Measurements from ENCODE around the gene CHRNA9. TPM values are rescaled to one million over a fixed set of nuclear protein-coding genes. Genes with fewer than 3 reads are reported as not detected.
A peak's percentile ranks its signal among the peaks of the same experiment; 100 is the strongest.

CHRNA9 gene
- total RNA-seq, 1 experiment from 2014 or later: 2.0 TPM

DNA sequence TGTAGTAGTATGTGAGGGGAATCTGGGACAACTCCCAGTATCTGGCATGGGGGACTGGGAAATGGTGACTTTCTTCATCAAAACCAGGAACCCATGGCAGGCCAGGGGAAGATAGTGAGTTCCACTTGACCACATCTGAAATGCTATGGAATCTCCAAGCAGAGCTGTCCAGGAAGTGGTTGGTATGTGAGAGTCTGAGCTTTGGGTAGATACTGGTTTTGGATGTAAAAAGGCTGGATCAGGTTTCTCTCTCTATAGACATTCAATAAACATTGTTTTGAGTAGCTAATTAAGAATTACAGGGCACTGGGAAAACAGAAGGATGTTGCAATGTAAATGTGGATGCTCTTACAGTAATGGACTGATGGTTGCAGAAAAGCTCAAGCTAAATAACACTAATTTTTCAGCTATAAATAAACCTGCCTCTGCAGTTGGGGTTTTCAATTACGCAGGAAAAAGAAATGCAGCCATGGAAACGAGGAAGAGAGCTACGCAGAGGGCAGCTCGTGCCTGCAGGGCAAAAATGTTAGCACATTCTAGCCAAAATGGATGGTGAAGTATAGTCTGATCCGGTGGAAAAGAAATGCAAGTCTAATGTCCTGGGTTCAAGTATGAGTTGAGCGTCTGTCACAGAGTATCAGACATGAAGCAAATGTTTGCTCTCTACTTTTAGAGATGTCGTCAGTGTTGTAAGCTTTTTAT lies 13.4 kb upstream of the CHRNA9 start:
- Mint-ChIP-seq H3K27me3 (ENCODE audit: insufficient read depth, unreplicated experiment) (no peaks in the 10 kb centered on the region), H3K27ac (ENCODE audit: low read depth, unreplicated experiment) (peak overlapping the region; percentile 52), H3K4me1 (ENCODE audit: insufficient read depth, unreplicated experiment) (peaks cover 36% of the 10 kb centered on the region), H3K9me3 (ENCODE audit: unreplicated experiment) (no peaks in the 10 kb centered on the region), H3K4me3 (ENCODE audit: unreplicated experiment) (no peak overlapping the region), H3K36me3 (ENCODE audit: insufficient read depth, unreplicated experiment) (peaks cover 7% of the 10 kb centered on the region)
- ChIA-PET CTCF (interaction anchor here (0.6 to 3.0 kb wide), 8 partner anchors 10 to 373 kb away, joined by 3 to 12 read pairs (median 4); partner anchors contain the start of gene CHRNA9), POLR2A (no interaction called here)
- TF ChIP-seq, protein P1, sequence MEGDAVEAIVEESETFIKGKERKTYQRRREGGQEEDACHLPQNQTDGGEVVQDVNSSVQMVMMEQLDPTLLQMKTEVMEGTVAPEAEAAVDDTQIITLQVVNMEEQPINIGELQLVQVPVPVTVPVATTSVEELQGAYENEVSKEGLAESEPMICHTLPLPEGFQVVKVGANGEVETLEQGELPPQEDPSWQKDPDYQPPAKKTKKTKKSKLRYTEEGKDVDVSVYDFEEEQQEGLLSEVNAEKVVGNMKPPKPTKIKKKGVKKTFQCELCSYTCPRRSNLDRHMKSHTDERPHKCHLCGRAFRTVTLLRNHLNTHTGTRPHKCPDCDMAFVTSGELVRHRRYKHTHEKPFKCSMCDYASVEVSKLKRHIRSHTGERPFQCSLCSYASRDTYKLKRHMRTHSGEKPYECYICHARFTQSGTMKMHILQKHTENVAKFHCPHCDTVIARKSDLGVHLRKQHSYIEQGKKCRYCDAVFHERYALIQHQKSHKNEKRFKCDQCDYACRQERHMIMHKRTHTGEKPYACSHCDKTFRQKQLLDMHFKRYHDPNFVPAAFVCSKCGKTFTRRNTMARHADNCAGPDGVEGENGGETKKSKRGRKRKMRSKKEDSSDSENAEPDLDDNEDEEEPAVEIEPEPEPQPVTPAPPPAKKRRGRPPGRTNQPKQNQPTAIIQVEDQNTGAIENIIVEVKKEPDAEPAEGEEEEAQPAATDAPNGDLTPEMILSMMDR (IDR thresholded peaks at IDR 0.05; ENCODE audit: unreplicated experiment): no peak
- intact Hi-C loops (cut with micrococcal nuclease): loop anchor here (10.0 kb wide), 1 partner anchor 627 kb away; the partner anchor contains the start of gene UBE2K
- BruUV-seq (replicated peaks): no TSS peak
- peak; percentile 69 for DNase-seq (ENCODE audit: unreplicated experiment)

DNA sequence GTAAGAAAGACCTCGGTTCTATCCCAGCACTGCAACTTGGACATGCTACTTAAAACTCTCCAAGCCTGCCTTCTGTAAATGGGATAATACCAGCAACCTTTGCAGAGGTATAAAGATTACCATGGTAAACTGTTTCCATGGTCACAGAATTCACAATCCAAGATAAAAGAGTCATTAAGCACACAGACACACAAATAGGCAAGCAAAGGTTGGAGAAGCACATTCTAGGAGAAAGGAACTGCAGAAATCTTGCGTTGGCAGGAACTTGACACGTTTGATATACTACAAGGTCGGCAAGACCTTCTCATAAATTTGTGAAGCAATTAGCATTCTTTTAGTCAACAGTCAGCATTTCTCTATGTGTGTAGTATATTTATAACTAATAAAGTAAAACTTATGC lies 12.3 kb upstream of the CHRNA9 start:
- DNase-seq (ENCODE audit: unreplicated experiment): no peak
- Mint-ChIP-seq H3K9me3 (ENCODE audit: unreplicated experiment) (no peaks in the 10 kb centered on the region), H3K4me3 (ENCODE audit: unreplicated experiment) (no peak overlapping the region), H3K4me1 (ENCODE audit: insufficient read depth, unreplicated experiment) (peaks cover 27% of the 10 kb centered on the region), H3K27me3 (ENCODE audit: insufficient read depth, unreplicated experiment) (no peaks in the 10 kb centered on the region), H3K27ac (ENCODE audit: low read depth, unreplicated experiment) (no peak overlapping the region), H3K36me3 (ENCODE audit: insufficient read depth, unreplicated experiment) (no peaks in the 10 kb centered on the region)
- BruUV-seq (replicated peaks): no TSS peak
- ChIA-PET CTCF (interaction anchor here (1.8 to 3.0 kb wide), 2 partner anchors 11 to 13 kb away, joined by 12 read pairs; no protein-coding TSS in a partner anchor), POLR2A (no interaction called here)
- intact Hi-C loops (cut with micrococcal nuclease): loop anchor here (10.0 kb wide), 1 partner anchor 628 kb away; the partner anchor contains the start of gene UBE2K
- TF ChIP-seq, protein P1 (IDR thresholded peaks at IDR 0.05; ENCODE audit: unreplicated experiment): no peak

DNA sequence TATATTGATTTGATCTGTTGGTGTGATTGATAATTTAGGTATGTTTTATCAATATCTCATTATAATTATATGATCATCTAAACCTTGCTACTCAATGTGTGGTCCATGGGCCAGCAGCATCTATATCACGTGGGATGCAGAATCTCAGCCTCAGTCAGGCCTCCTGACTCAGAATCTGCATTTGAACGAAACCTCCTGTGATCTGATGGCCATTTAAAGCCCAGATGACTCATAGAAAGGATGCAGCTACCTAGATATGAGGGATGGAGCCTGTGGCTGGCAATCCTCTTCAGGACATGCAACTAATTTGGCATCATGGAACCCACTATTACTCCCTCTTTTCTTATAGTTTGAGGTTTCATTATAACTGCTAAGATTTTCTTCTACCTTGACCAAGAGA lies 11.3 kb upstream of the CHRNA9 start:
- ChIA-PET POLR2A (no interaction called here), CTCF (interaction anchor here (0.8 to 4.5 kb wide), 4 partner anchors 162 to 394 kb away, joined by 3 to 16 read pairs (median 8); no protein-coding TSS in a partner anchor)
- intact Hi-C loops (cut with micrococcal nuclease): loop anchor here (2.0 to 10.0 kb wide), 2 partner anchors 395 to 629 kb away; partner anchors contain the start of gene UBE2K
- no peak for DNase-seq (ENCODE audit: unreplicated experiment)
- TF ChIP-seq, protein P1 (IDR thresholded peaks at IDR 0.05; ENCODE audit: unreplicated experiment): no peak
- Mint-ChIP-seq H3K27ac (ENCODE audit: low read depth, unreplicated experiment) (no peak overlapping the region), H3K27me3 (ENCODE audit: insufficient read depth, unreplicated experiment) (no peaks in the 10 kb centered on the region), H3K9me3 (ENCODE audit: unreplicated experiment) (no peaks in the 10 kb centered on the region), H3K4me1 (ENCODE audit: insufficient read depth, unreplicated experiment) (peaks cover 29% of the 10 kb centered on the region), H3K36me3 (ENCODE audit: insufficient read depth, unreplicated experiment) (no peaks in the 10 kb centered on the region), H3K4me3 (ENCODE audit: unreplicated experiment) (no peak overlapping the region)
- no TSS peak for BruUV-seq (replicated peaks)

DNA sequence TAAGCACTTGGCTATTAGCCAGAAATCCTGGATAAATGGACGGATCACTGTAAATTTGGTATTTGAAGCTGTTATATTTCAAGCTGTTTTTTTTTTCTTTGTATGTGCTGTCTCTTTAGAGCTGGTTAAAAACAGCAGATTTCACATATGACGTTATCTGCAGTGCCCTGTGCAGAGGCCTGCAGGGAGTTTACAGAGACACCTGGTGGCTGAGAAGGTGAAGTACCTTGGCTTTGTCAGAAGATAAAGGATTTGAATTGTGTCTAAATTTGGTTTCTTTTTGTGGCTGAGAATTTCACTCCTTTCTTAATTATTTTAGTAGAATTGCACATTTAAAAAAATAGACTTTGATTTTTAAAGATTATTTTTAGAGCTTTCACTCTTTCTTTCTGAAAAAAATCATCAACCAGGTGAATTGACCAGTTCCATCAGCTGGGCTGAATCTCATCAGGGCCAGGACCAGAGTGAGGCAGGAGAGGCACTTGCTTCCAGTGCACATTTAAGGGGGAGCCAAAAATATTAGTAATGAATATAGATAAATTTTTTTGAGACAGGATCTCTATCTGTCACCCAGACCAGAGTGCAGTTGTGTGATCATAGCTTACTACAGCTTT lies 9.6 kb upstream of the CHRNA9 start:
- ChIA-PET POLR2A (interaction anchor here (1.4 to 2.3 kb wide), 3 partner anchors 9 to 269 kb away, joined by 3 to 25 read pairs (median 18); partner anchors contain the start of gene N4BP2), CTCF (interaction anchor here (0.6 to 4.9 kb wide), 43 partner anchors 9 to 1930 kb away, joined by 3 to 53 read pairs (median 4); partner anchors contain the start of gene CHRNA9)
- peaks cover 1% of the 10 kb centered on the region for H3K36me3 Mint-ChIP-seq (ENCODE audit: insufficient read depth, unreplicated experiment)
- no peaks in the 10 kb centered on the region for H3K27me3 Mint-ChIP-seq (ENCODE audit: insufficient read depth, unreplicated experiment)
- H3K4me3 Mint-ChIP-seq (ENCODE audit: unreplicated experiment): no peak overlapping the region
- no TSS peak for BruUV-seq (replicated peaks)
- no peaks in the 10 kb centered on the region for H3K9me3 Mint-ChIP-seq (ENCODE audit: unreplicated experiment)
- no peak overlapping the region for H3K27ac Mint-ChIP-seq (ENCODE audit: low read depth, unreplicated experiment)
- peak; percentile 72 for DNase-seq (ENCODE audit: unreplicated experiment)
- intact Hi-C loops (cut with micrococcal nuclease): loop anchor here (1.0 to 10.0 kb wide), 5 partner anchors 175 to 631 kb away; partner anchors contain the start of genes N4BP2, RBM47 and UBE2K
- H3K4me1 Mint-ChIP-seq (ENCODE audit: insufficient read depth, unreplicated experiment): peaks cover 25% of the 10 kb centered on the region
- TF ChIP-seq, protein P1 (IDR thresholded peaks at IDR 0.05; ENCODE audit: unreplicated experiment): peak; percentile 80

Measured in MCF 10A (cell line).